Measurements from ENCODE around the gene RESP18. TPM values are rescaled to one million over a fixed set of nuclear protein-coding genes. Genes with fewer than 3 reads are reported as not detected.

RESP18 gene
- total RNA-seq, 2 experiments from 2014 or later: not detected

GRCh38 chr2:219281588-219281987 is 51.0 kb downstream of the RESP18 start:
- Mint-ChIP-seq H3K4me3 (no peak overlapping the region), H3K4me1 (ENCODE audit: low read depth) (peaks cover 43% of the 10 kb centered on the region), H3K9me3 (no peaks in the 10 kb centered on the region), H3K36me3 (peaks cover 27% of the 10 kb centered on the region), H3K27ac (no peak overlapping the region), H3K27me3 (no peaks in the 10 kb centered on the region)
- CTCF ChIA-PET: interaction anchor here (0.7 to 14.1 kb wide), 3 partner anchors 12 to 208 kb away, joined by 3 to 252 read pairs (median 95); partner anchors contain the start of genes TUBA4A and TUBA4B
- intact Hi-C loops (cut with micrococcal nuclease): no loop called here
- POLR2A ChIA-PET: interaction anchor here (0.9 to 6.5 kb wide), 3 partner anchors 13 to 52 kb away, joined by 3 to 85 read pairs (median 6); partner anchors contain the start of genes ANKZF1, ATG9A, TUBA4A and TUBA4B
- DNase-seq: no peak

GRCh38 chr2:219280651-219281050 is 51.9 kb downstream of the RESP18 start:
- H3K36me3 Mint-ChIP-seq: peaks cover 24% of the 10 kb centered on the region
- H3K4me3 Mint-ChIP-seq: peak overlapping the region; percentile 80
- ChIA-PET POLR2A (interaction anchor here (1.9 to 6.5 kb wide), 3 partner anchors 27 to 51 kb away, joined by 6 to 85 read pairs (median 22); partner anchors contain the start of genes ANKZF1, ATG9A, GLB1L and STK16), CTCF (interaction anchor here (0.5 to 14.1 kb wide), 5 partner anchors 13 to 207 kb away, joined by 3 to 252 read pairs (median 19); partner anchors contain the start of genes GLB1L, STK16, TUBA4A and TUBA4B)
- intact Hi-C loops (cut with micrococcal nuclease): no loop called here
- no peaks in the 10 kb centered on the region for H3K27me3 Mint-ChIP-seq
- no peak for DNase-seq
- no peak overlapping the region for H3K27ac Mint-ChIP-seq
- H3K4me1 Mint-ChIP-seq (ENCODE audit: low read depth): peaks cover 43% of the 10 kb centered on the region
- H3K9me3 Mint-ChIP-seq: no peaks in the 10 kb centered on the region

- Mint-ChIP-seq H3K4me1 (ENCODE audit: low read depth) (peaks cover 43% of the 10 kb centered on the region), H3K4me3 (peak overlapping the region; percentile 80), H3K36me3 (peaks cover 24% of the 10 kb centered on the region), H3K27ac (peak overlapping the region; percentile 89), H3K27me3 (no peaks in the 10 kb centered on the region), H3K9me3 (no peaks in the 10 kb centered on the region)
- intact Hi-C loops (cut with micrococcal nuclease): loop anchor here (1.0 to 2.0 kb wide), 13 partner anchors 15 to 1009 kb away; partner anchors contain the start of genes AAMP, ABCB6, ANKZF1 and ATG9A
- no peak for DNase-seq
- ChIA-PET CTCF (interaction anchor here (0.5 to 14.1 kb wide), 7 partner anchors 13 to 107 kb away, joined by 3 to 252 read pairs (median 19); partner anchors contain the start of genes DNPEP, GLB1L, STK16 and TUBA4A), POLR2A (interaction anchor here (0.8 to 6.5 kb wide), 8 partner anchors 15 to 104 kb away, joined by 4 to 85 read pairs (median 14); partner anchors contain the start of genes ANKZF1, ATG9A, CNPPD1 and GLB1L)
These were observed 52.5 kb downstream of the RESP18 start for GRCh38 chr2:219279916-219280516.

GRCh38 chr2:219279151-219279915 is 53.2 kb downstream of the RESP18 start, which contains the start of gene DNAJB2:
Gene DNAJB2, plus strand, starts transcription at chr2:219279366. Its CDS starts 468 bp downstream, at chr2:219279834.
- POLR2A ChIA-PET: interaction anchor here (0.8 to 6.5 kb wide), 10 partner anchors 15 to 108 kb away, joined by 4 to 85 read pairs (median 11); partner anchors contain the start of genes ANKZF1, ATG9A, CNPPD1 and DNPEP
- Mint-ChIP-seq H3K9me3 (no peaks in the 10 kb centered on the region), H3K27ac (peak within 1 kb of the TSS; percentile 95), H3K4me1 (ENCODE audit: low read depth) (peaks cover 43% of the 10 kb centered on the region), H3K27me3 (no peaks in the 10 kb centered on the region), H3K4me3 (peak within 1 kb of the TSS; percentile 80), H3K36me3 (peaks cover 24% of the 10 kb centered on the region)
- CTCF ChIA-PET: interaction anchor here (0.8 to 14.1 kb wide), 17 partner anchors 9 to 299 kb away, joined by 3 to 252 read pairs (median 8); partner anchors contain the start of genes ANKZF1, ATG9A, CNPPD1 and DNPEP
- intact Hi-C loops (cut with micrococcal nuclease): loop anchor here (1.0 to 2.0 kb wide), 13 partner anchors 16 to 1009 kb away; partner anchors contain the start of genes AAMP, ABCB6, ANKZF1 and ATG9A
- DNase-seq: peak; percentile 100

- no peaks in the 10 kb centered on the region for H3K27me3 Mint-ChIP-seq
- no peak for DNase-seq
- peak overlapping the region; percentile 70 for H3K4me3 Mint-ChIP-seq
- ChIA-PET CTCF (interaction anchor here (0.6 to 14.1 kb wide), 23 partner anchors 9 to 299 kb away, joined by 3 to 252 read pairs (median 5); partner anchors contain the start of genes ANKZF1, ATG9A, CNPPD1 and DNPEP), POLR2A (interaction anchor here (1.0 to 6.5 kb wide), 10 partner anchors 16 to 109 kb away, joined by 3 to 85 read pairs (median 11); partner anchors contain the start of genes ANKZF1, ATG9A, CNPPD1 and DNPEP)
- H3K9me3 Mint-ChIP-seq: no peaks in the 10 kb centered on the region
- peaks cover 43% of the 10 kb centered on the region for H3K4me1 Mint-ChIP-seq (ENCODE audit: low read depth)
- H3K27ac Mint-ChIP-seq: peak overlapping the region; percentile 95
- intact Hi-C loops (cut with micrococcal nuclease): loop anchor here (1.0 to 2.0 kb wide), 13 partner anchors 17 to 1008 kb away; partner anchors contain the start of genes AAMP, ABCB6, ANKZF1 and ATG9A
- H3K36me3 Mint-ChIP-seq: peaks cover 21% of the 10 kb centered on the region
These were observed 53.8 kb downstream of the RESP18 start for GRCh38 chr2:219278655-219279150.

GRCh38 chr2:219277703-219278654 is 54.6 kb downstream of the RESP18 start:
- Mint-ChIP-seq H3K27ac (peak overlapping the region; percentile 95), H3K9me3 (no peaks in the 10 kb centered on the region), H3K36me3 (peaks cover 16% of the 10 kb centered on the region), H3K4me1 (ENCODE audit: low read depth) (peaks cover 42% of the 10 kb centered on the region), H3K4me3 (peak overlapping the region; percentile 70), H3K27me3 (no peaks in the 10 kb centered on the region)
- POLR2A ChIA-PET: interaction anchor here (0.7 to 6.5 kb wide), 11 partner anchors 17 to 110 kb away, joined by 3 to 85 read pairs (median 10); partner anchors contain the start of genes ANKZF1, ATG9A, CNPPD1 and DNPEP
- intact Hi-C loops (cut with micrococcal nuclease): loop anchor here (2.0 kb wide), 2 partner anchors 381 to 1007 kb away; partner anchors contain the start of genes AAMP and PNKD
- peak; percentile 86 for DNase-seq
- CTCF ChIA-PET: interaction anchor here (0.6 to 14.1 kb wide), 25 partner anchors 12 to 298 kb away, joined by 3 to 252 read pairs (median 5); partner anchors contain the start of genes ANKZF1, ATG9A, CNPPD1 and GLB1L

Small RNA genes lying within 50 kb of the gene (microRNA-seq; reads per million reads assigned to microRNA genes)
- not detected for gene MIR153-1 (ENCODE audit: borderline microRNAs expressed, borderline number of aligned reads, borderline replicate concordance)

Other genes starting within 250 kb of the RESP18 start
- 10 to 100 TPM; 17.7 to 18.6 TPM for gene NHEJ1, start 171.9 kb downstream of the RESP18 start, total RNA-seq
- gene SLC23A3, start 162.7 kb downstream of the RESP18 start, total RNA-seq: 1 to 10 TPM; 1.1 to 2.3 TPM
- gene CNPPD1, start 155.8 kb downstream of the RESP18 start, total RNA-seq: 10 to 100 TPM; 42.0 to 43.4 TPM
- gene RETREG2, start 154.5 kb downstream of the RESP18 start, total RNA-seq: 10 to 100 TPM; 60.3 to 67.9 TPM
- 10 to 100 TPM; 31.9 to 34.4 TPM for gene ZFAND2B, start 126.0 kb downstream of the RESP18 start, total RNA-seq
- gene ABCB6, start 113.8 kb downstream of the RESP18 start, total RNA-seq: 10 to 100 TPM; 11.5 to 11.7 TPM
- 10 to 100 TPM; 34.7 to 39.5 TPM for gene ATG9A, start 103.1 kb downstream of the RESP18 start, total RNA-seq
- gene ANKZF1, start 102.9 kb downstream of the RESP18 start, total RNA-seq: 10 to 100 TPM; 97.0 to 97.5 TPM
- 1 to 10 TPM; 4.8 to 4.9 TPM for gene GLB1L, start 87.3 kb downstream of the RESP18 start, total RNA-seq
- 10 to 100 TPM; 37.1 to 37.8 TPM for gene STK16, start 87.3 kb downstream of the RESP18 start, total RNA-seq
- gene TUBA4B, start 79.5 kb downstream of the RESP18 start, total RNA-seq: not detected
- gene TUBA4A, start 78.8 kb downstream of the RESP18 start, total RNA-seq: 100 to 1,000 TPM; 219 to 229 TPM
- 10 to 100 TPM; 37.3 to 39.1 TPM for gene DNAJB2, start 53.4 kb downstream of the RESP18 start, total RNA-seq
- under 1 TPM in 1 of 2 experiments, not detected in 1; 0.24 TPM for gene PTPRN, start 23.3 kb downstream of the RESP18 start, total RNA-seq
- gene DNPEP, start 55.2 kb upstream of the RESP18 start, total RNA-seq: 10 to 100 TPM; 71.6 to 74.2 TPM
- gene DES, start 85.6 kb upstream of the RESP18 start, total RNA-seq: not detected
- 1 to 10 TPM; 1.1 to 1.7 TPM for gene SPEG, start 102.1 kb upstream of the RESP18 start, total RNA-seq
- 10 to 100 TPM; 37.1 to 37.4 TPM for gene GMPPA, start 166.1 kb upstream of the RESP18 start, total RNA-seq
- under 1 TPM in 1 of 2 experiments, not detected in 1; 0.07 TPM for gene ASIC4, start 181.7 kb upstream of the RESP18 start, total RNA-seq
- gene CHPF, start 211.1 kb upstream of the RESP18 start, total RNA-seq: 10 to 100 TPM; 19.9 to 21.0 TPM
- 1 to 10 TPM; 2.6 to 4.4 TPM for gene TMEM198, start 211.3 kb upstream of the RESP18 start, total RNA-seq
- under 1 TPM; 0.83 to 0.94 TPM for gene OBSL1, start 238.8 kb upstream of the RESP18 start, total RNA-seq
- gene INHA, start 239.6 kb upstream of the RESP18 start, total RNA-seq: not detected

Data from activated CD4-positive, alpha-beta memory T cell treated with anti-CD3 and anti-CD28 coated beads for 36 hours (primary cell).